AG04449 (cell line): Measurements from ENCODE around the gene CTXN1.

Experiments
- CTCF ChIA-PET: fragments of 350-600 bp; formaldehyde crosslinking; extraction: SDS; loops from one replicate; lab custom pipeline; 2021; ENCODE audit warnings: antibody characterized with exemption; lab: Yijun Ruan, JAX
- POLR2A ChIA-PET: fragments of 400-600, 350-600 bp; formaldehyde crosslinking; extraction: SDS; loops from one replicate; lab custom pipeline; 2020; ENCODE audit warnings: antibody characterized with exemption, inconsistent platforms; lab: Yijun Ruan, JAX
- DNase-seq: peaks from one replicate; pipeline ENCODE4 v3.0.0-alpha.2; 2010; ENCODE audit warnings: low read depth, low spot score
- H3K4me3 ChIP-seq: 2 replicates; pipeline ENCODE4 v1.5.1; 2011; ENCODE audit warnings: low read depth, mild to moderate bottlenecking, control low read depth, low read length
- TF ChIP-seq, protein P1 (sequence below): IDR thresholded peaks from one replicate; pipeline ENCODE4 v1.5.1; 2011; ENCODE audit warnings: mild to moderate bottlenecking, moderate library complexity, low read length, control low read depth, inconsistent platforms; ENCODE audit not compliant: insufficient read depth; ENCODE audit errors: missing control alignments

Gene CTXN1

GRCh38 chr19:7902796-7903243 lies 23.1 kb downstream of the CTXN1 start:
- CTCF ChIA-PET: interaction anchor here (1.0 to 1.9 kb wide), 12 partner anchors 10 to 77 kb away, joined by 3 to 13 read pairs (median 6); partner anchors contain the start of genes LRRC8E and TIMM44
- TF ChIP-seq, protein P1, sequence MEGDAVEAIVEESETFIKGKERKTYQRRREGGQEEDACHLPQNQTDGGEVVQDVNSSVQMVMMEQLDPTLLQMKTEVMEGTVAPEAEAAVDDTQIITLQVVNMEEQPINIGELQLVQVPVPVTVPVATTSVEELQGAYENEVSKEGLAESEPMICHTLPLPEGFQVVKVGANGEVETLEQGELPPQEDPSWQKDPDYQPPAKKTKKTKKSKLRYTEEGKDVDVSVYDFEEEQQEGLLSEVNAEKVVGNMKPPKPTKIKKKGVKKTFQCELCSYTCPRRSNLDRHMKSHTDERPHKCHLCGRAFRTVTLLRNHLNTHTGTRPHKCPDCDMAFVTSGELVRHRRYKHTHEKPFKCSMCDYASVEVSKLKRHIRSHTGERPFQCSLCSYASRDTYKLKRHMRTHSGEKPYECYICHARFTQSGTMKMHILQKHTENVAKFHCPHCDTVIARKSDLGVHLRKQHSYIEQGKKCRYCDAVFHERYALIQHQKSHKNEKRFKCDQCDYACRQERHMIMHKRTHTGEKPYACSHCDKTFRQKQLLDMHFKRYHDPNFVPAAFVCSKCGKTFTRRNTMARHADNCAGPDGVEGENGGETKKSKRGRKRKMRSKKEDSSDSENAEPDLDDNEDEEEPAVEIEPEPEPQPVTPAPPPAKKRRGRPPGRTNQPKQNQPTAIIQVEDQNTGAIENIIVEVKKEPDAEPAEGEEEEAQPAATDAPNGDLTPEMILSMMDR: no peak
- peak overlapping the region; percentile 86 for H3K4me3 ChIP-seq
- POLR2A ChIA-PET: interaction anchor here (0.6 to 1.6 kb wide), 9 partner anchors 9 to 419 kb away, joined by 3 to 13 read pairs (median 4); partner anchors contain the start of genes LRRC8E, NDUFA7, RPS28 and SNAPC2
- no peak for DNase-seq

- no peak for DNase-seq
- no peak overlapping the region for H3K4me3 ChIP-seq
- TF ChIP-seq, protein P1: no peak
- CTCF ChIA-PET: interaction anchor here (0.6 to 2.0 kb wide), 11 partner anchors 10 to 519 kb away, joined by 3 to 8 read pairs (median 4); partner anchors contain the start of gene LRRC8E
- POLR2A ChIA-PET: interaction anchor here (2.2 kb wide), 1 partner anchor 11 kb away, joined by 7 read pairs; no protein-coding TSS in a partner anchor
These were observed 24.6 kb downstream of the CTXN1 start for GRCh38 chr19:7901337-7901736.

GRCh38 chr19:7900931-7901330 lies 25.0 kb downstream of the CTXN1 start:
- no peak overlapping the region for H3K4me3 ChIP-seq
- TF ChIP-seq, protein P1: no peak
- POLR2A ChIA-PET: interaction anchor here (1.4 to 2.2 kb wide), 2 partner anchors 8 to 11 kb away, joined by 3 to 7 read pairs; no protein-coding TSS in a partner anchor
- no peak for DNase-seq
- CTCF ChIA-PET: interaction anchor here (0.7 to 2.0 kb wide), 10 partner anchors 13 to 50 kb away, joined by 3 to 8 read pairs (median 4); partner anchors contain the start of gene LRRC8E

DNA sequence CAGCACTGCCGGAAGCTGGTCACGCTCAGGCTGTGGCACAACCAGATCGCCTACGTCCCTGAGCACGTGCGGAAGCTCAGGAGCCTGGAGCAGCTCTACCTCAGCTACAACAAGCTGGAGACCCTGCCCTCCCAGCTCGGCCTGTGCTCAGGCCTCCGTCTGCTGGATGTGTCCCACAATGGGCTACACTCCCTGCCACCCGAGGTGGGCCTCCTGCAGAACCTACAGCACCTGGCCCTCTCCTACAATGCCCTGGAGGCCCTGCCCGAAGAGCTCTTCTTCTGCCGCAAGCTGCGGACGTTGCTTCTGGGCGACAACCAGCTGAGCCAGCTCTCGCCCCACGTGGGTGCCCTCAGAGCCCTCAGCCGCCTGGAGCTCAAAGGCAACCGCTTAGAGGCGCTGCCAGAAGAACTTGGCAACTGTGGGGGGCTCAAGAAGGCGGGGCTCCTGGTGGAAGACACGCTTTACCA lies 25.5 kb downstream of the CTXN1 start:
- ChIA-PET CTCF (interaction anchor here (1.1 to 2.0 kb wide), 7 partner anchors 18 to 49 kb away, joined by 3 to 8 read pairs (median 4); no protein-coding TSS in a partner anchor), POLR2A (interaction anchor here (1.4 to 2.2 kb wide), 2 partner anchors 8 to 10 kb away, joined by 3 to 7 read pairs; no protein-coding TSS in a partner anchor)
- TF ChIP-seq, protein P1: no peak
- DNase-seq: no peak
- H3K4me3 ChIP-seq: no peak overlapping the region

DNA sequence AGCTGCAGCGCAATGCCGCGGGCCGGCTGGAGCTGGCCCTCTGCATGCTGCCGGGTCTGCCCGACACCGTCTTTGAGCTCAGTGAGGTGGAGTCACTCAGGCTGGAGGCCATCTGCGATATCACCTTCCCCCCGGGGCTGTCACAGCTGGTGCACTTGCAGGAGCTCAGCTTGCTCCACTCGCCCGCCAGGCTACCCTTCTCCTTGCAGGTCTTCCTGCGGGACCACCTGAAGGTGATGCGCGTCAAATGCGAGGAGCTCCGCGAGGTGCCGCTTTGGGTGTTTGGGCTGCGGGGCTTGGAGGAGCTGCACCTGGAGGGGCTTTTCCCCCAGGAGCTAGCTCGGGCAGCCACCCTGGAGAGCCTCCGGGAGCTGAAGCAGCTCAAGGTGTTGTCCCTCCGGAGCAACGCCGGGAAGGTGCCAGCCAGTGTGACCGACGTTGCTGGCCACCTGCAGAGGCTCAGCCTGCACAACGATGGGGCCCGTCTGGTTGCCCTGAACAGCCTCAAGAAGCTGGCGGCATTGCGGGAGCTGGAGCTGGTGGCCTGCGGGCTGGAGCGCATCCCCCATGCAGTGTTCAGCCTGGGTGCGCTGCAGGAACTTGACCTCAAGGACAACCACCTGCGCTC lies 26.1 kb downstream of the CTXN1 start:
- TF ChIP-seq, protein P1: no peak
- no peak for DNase-seq
- POLR2A ChIA-PET: interaction anchor here (1.4 to 2.2 kb wide), 2 partner anchors 9 to 10 kb away, joined by 3 to 7 read pairs; no protein-coding TSS in a partner anchor
- H3K4me3 ChIP-seq: no peak overlapping the region
- CTCF ChIA-PET: interaction anchor here (1.2 to 2.0 kb wide), 5 partner anchors 18 to 49 kb away, joined by 3 to 8 read pairs (median 5); no protein-coding TSS in a partner anchor
